Glutamatergic neuron (in vitro differentiated cells): ENCODE results near the gene GPER1. TPM values are rescaled to one million over a fixed set of nuclear protein-coding genes. Genes with fewer than 3 reads are reported as not detected.

Experiments used
- DNase-seq: peaks from one replicate; pipeline ENCODE4 v3.0.0; 2022
- H3K27ac Mint-ChIP-seq: one replicate; pipeline ENCODE4 v1.8.0; 2020; ENCODE audit warnings: mild to moderate bottlenecking, mixed read lengths, inconsistent platforms; ENCODE audit not compliant: unreplicated experiment
- H3K27me3 Mint-ChIP-seq: one replicate; pipeline ENCODE4 v1.8.0; 2020; ENCODE audit warnings: mild to moderate bottlenecking, moderate library complexity, mixed read lengths, inconsistent platforms; ENCODE audit not compliant: unreplicated experiment
- H3K36me3 Mint-ChIP-seq: one replicate; pipeline ENCODE4 v1.8.0; 2020; ENCODE audit warnings: mild to moderate bottlenecking, mixed read lengths, inconsistent platforms; ENCODE audit not compliant: unreplicated experiment
- H3K4me1 Mint-ChIP-seq: one replicate; pipeline ENCODE4 v1.8.0; 2020; ENCODE audit warnings: mild to moderate bottlenecking, low read depth, mixed read lengths, inconsistent platforms; ENCODE audit not compliant: unreplicated experiment
- H3K4me3 Mint-ChIP-seq: one replicate; pipeline ENCODE4 v1.8.0; 2020; ENCODE audit warnings: mild to moderate bottlenecking, mixed read lengths, inconsistent platforms; ENCODE audit not compliant: unreplicated experiment
- H3K9me3 Mint-ChIP-seq: one replicate; pipeline ENCODE4 v1.8.0; 2020; ENCODE audit warnings: mild to moderate bottlenecking, moderate library complexity, mixed read lengths, inconsistent platforms; ENCODE audit not compliant: unreplicated experiment
- total RNA-seq: library from RNA; stranded (reverse); fragmentation: NEBNext Ultra II Directional; extraction: Animal tissue kit (Norgen Biotek cat#: 25700); gene quantifications from one replicate; pipeline ENCODE4 v1.2.1, GENCODE V29; 2021; ENCODE audit not compliant: unreplicated experiment
- TF ChIP-seq, protein P1 (sequence below): fragments of 200-600 bp; sonication (generic); IDR thresholded peaks from one replicate; pipeline ENCODE4 v1.5.0; 2021; ENCODE audit not compliant: partially characterized antibody, unreplicated experiment

GPER1 gene
- total RNA-seq, 1 donor from 2014 or later: 0.59 TPM

DNA sequence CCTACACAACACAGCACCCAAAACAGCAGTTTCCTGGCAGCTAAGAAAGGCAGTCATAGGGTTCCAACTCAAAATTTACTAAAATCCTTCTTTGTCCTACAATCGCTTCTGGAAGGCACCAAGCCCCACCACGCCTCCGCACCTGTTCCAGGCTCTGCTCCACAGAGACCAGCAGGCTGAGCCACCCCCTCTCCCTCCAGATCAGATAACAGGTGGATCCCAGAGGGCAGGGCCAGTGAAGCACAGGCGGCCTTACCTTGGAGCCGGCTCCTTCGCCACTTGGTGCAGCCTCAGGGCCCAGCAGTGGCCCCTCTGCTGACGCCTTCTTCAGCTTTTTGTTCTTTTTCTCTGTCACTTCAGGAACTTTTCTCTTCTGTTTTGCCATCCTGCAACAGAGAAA lies 39.1 kb downstream of the GPER1 start:
- H3K4me3 Mint-ChIP-seq: no peak overlapping the region
- peaks cover 5% of the 10 kb centered on the region for H3K36me3 Mint-ChIP-seq
- peaks cover 7% of the 10 kb centered on the region for H3K4me1 Mint-ChIP-seq
- no peak overlapping the region for H3K27ac Mint-ChIP-seq
- peaks cover 7% of the 10 kb centered on the region for H3K9me3 Mint-ChIP-seq
- TF ChIP-seq, protein P1, sequence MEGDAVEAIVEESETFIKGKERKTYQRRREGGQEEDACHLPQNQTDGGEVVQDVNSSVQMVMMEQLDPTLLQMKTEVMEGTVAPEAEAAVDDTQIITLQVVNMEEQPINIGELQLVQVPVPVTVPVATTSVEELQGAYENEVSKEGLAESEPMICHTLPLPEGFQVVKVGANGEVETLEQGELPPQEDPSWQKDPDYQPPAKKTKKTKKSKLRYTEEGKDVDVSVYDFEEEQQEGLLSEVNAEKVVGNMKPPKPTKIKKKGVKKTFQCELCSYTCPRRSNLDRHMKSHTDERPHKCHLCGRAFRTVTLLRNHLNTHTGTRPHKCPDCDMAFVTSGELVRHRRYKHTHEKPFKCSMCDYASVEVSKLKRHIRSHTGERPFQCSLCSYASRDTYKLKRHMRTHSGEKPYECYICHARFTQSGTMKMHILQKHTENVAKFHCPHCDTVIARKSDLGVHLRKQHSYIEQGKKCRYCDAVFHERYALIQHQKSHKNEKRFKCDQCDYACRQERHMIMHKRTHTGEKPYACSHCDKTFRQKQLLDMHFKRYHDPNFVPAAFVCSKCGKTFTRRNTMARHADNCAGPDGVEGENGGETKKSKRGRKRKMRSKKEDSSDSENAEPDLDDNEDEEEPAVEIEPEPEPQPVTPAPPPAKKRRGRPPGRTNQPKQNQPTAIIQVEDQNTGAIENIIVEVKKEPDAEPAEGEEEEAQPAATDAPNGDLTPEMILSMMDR: no peak
- no peak for DNase-seq
- peaks cover 3% of the 10 kb centered on the region for H3K27me3 Mint-ChIP-seq

DNA sequence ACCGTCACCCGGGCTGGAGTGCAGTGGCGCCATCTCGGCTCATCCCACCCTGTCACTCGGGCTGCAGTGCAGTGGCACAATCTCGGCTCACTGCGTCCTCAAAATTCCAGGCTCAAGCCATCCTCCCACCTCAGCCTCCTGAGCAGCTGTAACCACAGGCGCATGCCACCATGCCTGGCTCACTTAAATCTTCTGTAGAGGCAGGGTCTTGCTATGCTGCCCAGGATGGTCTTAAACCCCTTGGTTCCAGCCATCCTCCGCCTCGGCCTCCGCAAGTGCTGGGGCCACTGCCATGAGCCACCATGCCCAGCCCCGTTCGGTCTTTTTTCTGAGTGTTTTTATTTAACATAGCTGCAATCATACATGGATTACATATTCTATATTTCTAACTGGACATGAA lies 41.5 kb downstream of the GPER1 start:
- peaks cover 6% of the 10 kb centered on the region for H3K36me3 Mint-ChIP-seq
- H3K9me3 Mint-ChIP-seq: peaks cover 9% of the 10 kb centered on the region
- H3K4me3 Mint-ChIP-seq: no peak overlapping the region
- no peaks in the 10 kb centered on the region for H3K4me1 Mint-ChIP-seq
- no peak overlapping the region for H3K27ac Mint-ChIP-seq
- no peak for DNase-seq
- peaks cover 3% of the 10 kb centered on the region for H3K27me3 Mint-ChIP-seq
- TF ChIP-seq, protein P1: no peak

DNA sequence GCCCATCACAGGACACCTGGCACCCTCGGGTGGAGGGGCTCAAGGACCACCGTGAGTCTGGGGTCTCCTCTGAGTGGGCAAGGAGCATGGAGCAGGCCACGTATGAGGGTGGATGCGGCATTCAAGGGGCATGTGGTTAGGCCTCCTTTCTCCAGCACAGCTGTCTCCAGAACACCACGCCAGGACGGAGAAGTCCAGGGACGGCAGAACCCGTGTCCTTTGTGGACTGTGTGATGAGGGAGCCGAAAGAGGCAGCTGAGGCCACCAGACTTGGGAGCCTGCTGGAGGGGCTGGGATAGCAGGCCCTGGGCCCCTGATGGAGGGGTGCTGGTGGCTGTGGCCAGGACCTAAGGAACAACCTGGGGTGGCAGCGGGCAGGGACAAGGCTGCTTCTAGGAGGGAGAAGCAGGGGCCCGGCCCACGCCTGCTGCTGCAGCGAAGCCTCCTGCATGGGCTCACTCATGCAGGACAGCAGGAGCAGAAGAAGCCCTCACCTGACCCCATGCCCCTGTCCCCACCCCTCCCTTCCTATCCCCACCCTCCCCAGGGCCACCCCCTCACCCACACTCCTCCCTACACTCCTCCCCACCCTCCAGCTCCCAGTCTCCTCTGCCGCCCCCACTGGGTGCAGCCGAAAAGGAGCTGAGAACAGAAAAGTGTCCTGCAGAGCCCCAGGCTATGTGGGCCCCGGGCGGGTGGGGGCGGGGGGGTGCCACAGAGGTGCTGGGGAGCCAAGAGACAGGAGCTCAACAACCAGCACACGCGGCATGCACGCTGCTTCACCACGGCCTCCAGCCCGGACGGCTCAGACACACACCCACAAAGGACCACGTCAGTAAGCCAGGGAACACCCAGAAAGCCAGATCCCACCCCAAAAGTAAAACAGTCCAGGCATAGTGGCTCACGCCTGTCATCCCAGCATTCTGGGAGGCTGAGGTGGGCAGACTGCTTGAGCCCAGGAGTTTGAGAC lies 42.4 kb downstream of the GPER1 start:
- H3K36me3 Mint-ChIP-seq: peaks cover 6% of the 10 kb centered on the region
- peaks cover 3% of the 10 kb centered on the region for H3K27me3 Mint-ChIP-seq
- no peaks in the 10 kb centered on the region for H3K4me1 Mint-ChIP-seq
- no peak overlapping the region for H3K4me3 Mint-ChIP-seq
- H3K9me3 Mint-ChIP-seq: peaks cover 9% of the 10 kb centered on the region
- TF ChIP-seq, protein P1: no peak
- no peak for DNase-seq
- no peak overlapping the region for H3K27ac Mint-ChIP-seq

DNA sequence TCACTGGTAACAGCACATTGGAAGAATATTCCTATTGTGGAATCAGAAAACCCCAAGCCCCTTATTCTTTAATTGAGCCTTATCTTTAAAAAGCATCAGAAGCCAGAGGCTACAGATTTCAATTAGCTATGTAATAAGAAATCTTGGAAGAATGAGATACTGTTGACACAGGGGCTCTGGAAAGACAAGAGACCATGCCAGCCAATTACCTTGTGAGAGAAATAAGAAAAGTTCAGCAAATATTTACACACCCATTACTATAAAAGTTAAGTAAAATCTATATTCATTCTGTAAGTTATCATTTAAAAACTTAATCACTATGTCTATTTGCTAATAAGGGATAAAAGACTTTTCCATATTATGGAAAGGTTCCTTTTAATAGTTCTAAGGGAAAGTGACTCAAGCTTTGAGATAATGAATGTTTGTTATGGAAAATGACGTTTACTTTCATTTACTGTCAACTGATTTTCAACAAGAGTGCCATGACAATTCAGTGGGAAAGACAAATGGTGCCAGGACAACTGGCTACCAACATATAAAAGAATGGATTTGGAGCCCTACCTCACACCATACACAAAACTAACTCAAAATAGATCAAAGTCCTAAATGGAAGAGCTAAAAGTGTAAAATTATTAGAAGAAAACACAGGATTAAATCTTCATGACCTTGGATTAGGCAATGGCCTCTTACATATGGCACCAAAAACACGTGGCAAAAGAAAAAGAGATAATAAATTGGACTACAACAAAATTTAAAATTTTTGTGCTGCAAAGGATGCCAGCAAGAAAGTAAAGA lies 43.8 kb downstream of the GPER1 start:
- Mint-ChIP-seq H3K4me1 (peaks cover 1% of the 10 kb centered on the region), H3K4me3 (no peak overlapping the region), H3K36me3 (peaks cover 6% of the 10 kb centered on the region), H3K27me3 (peaks cover 3% of the 10 kb centered on the region), H3K27ac (no peak overlapping the region), H3K9me3 (peaks cover 9% of the 10 kb centered on the region)
- no peak for DNase-seq
- TF ChIP-seq, protein P1: no peak
